HCT116 (cell line): ENCODE results near the gene ZBTB7C. TPM values are rescaled to one million over a fixed set of nuclear protein-coding genes. Genes with fewer than 3 reads are reported as not detected.

Source experiments
- ATAC-seq: fragments of 200-7000 bp; cut with Tn5 transposase; 2 replicates; pipeline ENCODE4 v1.9.1; 2020; ENCODE audit warnings: mild to moderate bottlenecking, moderate library complexity
- BruUV-seq: library from RNA; stranded (reverse); fragments of 400-500 nt; replicated peaks from 2 replicates; lab custom pipeline; 2021; lab: Mats Ljungman, UMichigan
- CTCF ChIA-PET: fragments of 300-600 bp; sonication (Branson Sonifier 250); formaldehyde crosslinking; loops from one replicate; lab custom pipeline; 2021; ENCODE audit warnings: antibody characterized with exemption; lab: Charles Lee
- POLR2A ChIA-PET: fragments of 300-600, 350-600 bp; sonication (Branson Sonifier 250); formaldehyde crosslinking; loops from one replicate; lab custom pipeline; 2021; ENCODE audit warnings: antibody characterized with exemption; lab: Charles Lee
- RAD21 ChIA-PET, 2 experiments: fragments of 300-600 bp; sonication (Branson Sonifier 250); formaldehyde crosslinking; loops; one replicate each; lab custom pipeline; 2023; ENCODE audit warnings: low total read pairs in 2 of 2; ENCODE audit not compliant: uncharacterized antibody in 2 of 2, unreplicated experiment in 2 of 2, low non-redundant PET in 1 of 2; lab: Charles Lee
- DNase-seq: peaks from one replicate; pipeline ENCODE4 v3.0.0-alpha.2; 2010; ENCODE audit warnings: low read depth, low spot score
- H2AFZ ChIP-seq: fragments of 200-600 bp; shearing (Covaris generic), sonication (generic); 2 replicates; pipeline ENCODE4 v1.6.1; 2017; ENCODE audit warnings: low read depth, mixed run types, mixed read lengths, antibody characterized with exemption, low read length; ENCODE audit not compliant: poor library complexity, severe bottlenecking
- H3K27ac ChIP-seq: 2 replicates; pipeline ENCODE4 v1.5.1; 2012; ENCODE audit warnings: low read depth, low read length
- H3K27me3 ChIP-seq: fragments of 200-600 bp; sonication (generic); 2 replicates; pipeline ENCODE4 v1.6.1; 2016; ENCODE audit warnings: mixed run types, low read length, mixed read lengths; ENCODE audit not compliant: insufficient read depth
- H3K36me3 ChIP-seq, 2 experiments: fragments of 200-500 bp in 1 of 2; fragments of 200-600 bp in 1 of 2; sonication (Bioruptor generic) in 1 of 2; sonication (generic) in 1 of 2; 2 replicates each; pipeline versions ENCODE4 v1.5.1 to v1.6.1; 2014 to 2016; ENCODE audit warnings: low read length in 2 of 2, inconsistent platforms in 1 of 2, mixed read lengths in 1 of 2, mixed run types in 1 of 2; ENCODE audit not compliant: insufficient read depth in 2 of 2, control insufficient read depth in 1 of 2
- H3K4me1 ChIP-seq, 2 experiments: fragments of 200-600 bp in 1 of 2; sonication (generic) in 1 of 2; 2 replicates each; pipeline versions ENCODE4 v1.5.1 to v1.6.1; 2012 to 2017; ENCODE audit warnings: low read length in 2 of 2, inconsistent platforms in 1 of 2, mild to moderate bottlenecking in 1 of 2, mixed read lengths in 1 of 2, mixed run types in 1 of 2, moderate library complexity in 1 of 2; ENCODE audit not compliant: insufficient read depth in 2 of 2, control insufficient read depth in 1 of 2
- H3K4me2 ChIP-seq: fragments of 200-600 bp; sonication (generic); 2 replicates; pipeline ENCODE4 v1.6.1; 2017; ENCODE audit warnings: mixed run types, low read length, mixed read lengths
- H3K4me3 ChIP-seq, 2 experiments: fragments of 200-600 bp in 1 of 2; sonication (generic) in 1 of 2; replicated peaks in 1 of 2; 2 replicates each; pipeline ENCODE4 v1.5.1; 2011 to 2016; ENCODE audit warnings: low read length in 2 of 2, control low read depth in 1 of 2, low read depth in 1 of 2, mild to moderate bottlenecking in 1 of 2, mixed read lengths in 1 of 2, mixed run types in 1 of 2
- H3K79me2 ChIP-seq: fragments of 200-600 bp; sonication (generic); 2 replicates; pipeline ENCODE4 v1.6.1; 2017; ENCODE audit warnings: mild to moderate bottlenecking, mixed run types, low read length, moderate library complexity, mixed read lengths; ENCODE audit not compliant: insufficient read depth
- H3K9ac ChIP-seq: fragments of 200-600 bp; sonication (generic); 2 replicates; pipeline ENCODE4 v1.6.1; 2016; ENCODE audit warnings: low read length, mixed read lengths
- H3K9me2 ChIP-seq: fragments of 200-600 bp; sonication (generic), shearing (Covaris generic); 2 replicates; pipeline ENCODE4 v1.6.1; 2017; ENCODE audit warnings: mixed run types, mild to moderate bottlenecking, moderate library complexity; ENCODE audit not compliant: insufficient read depth
- H3K9me3 ChIP-seq, 2 experiments: fragments of 200-500 bp in 1 of 2; fragments of 200-600 bp in 1 of 2; sonication (Bioruptor generic) in 1 of 2; sonication (generic) in 1 of 2; 2 replicates each; pipeline ENCODE4 v1.6.1; 2014 to 2017; ENCODE audit warnings: low read length in 2 of 2, mixed read lengths in 2 of 2, inconsistent platforms in 1 of 2, low read depth in 1 of 2, mild to moderate bottlenecking in 1 of 2, mixed run types in 1 of 2, moderate library complexity in 1 of 2; ENCODE audit not compliant: control insufficient read depth in 1 of 2, insufficient read depth in 1 of 2
- H4K20me1 ChIP-seq: fragments of 200-600 bp; sonication (generic), shearing (Covaris generic); 2 replicates; pipeline ENCODE4 v1.6.1; 2017; ENCODE audit warnings: mixed run types, mild to moderate bottlenecking, moderate library complexity; ENCODE audit not compliant: insufficient read depth
- CEBPB ChIP-seq: IDR thresholded peaks from 2 replicates; pipeline ENCODE4 v1.6.1; 2012; ENCODE audit warnings: low read depth
- CTCF ChIP-seq, 3 experiments: fragments of 200-600 bp in 1 of 3; sonication (generic) in 1 of 3; IDR thresholded peaks in 2 of 3; conservative IDR thresholded peaks in 1 of 3; 2 replicates each; pipeline ENCODE4 v1.5.1; 2012 to 2017; ENCODE audit warnings: low read depth in 2 of 3, low read length in 2 of 3, antibody characterized with exemption in 1 of 3, borderline replicate concordance in 1 of 3, control low read depth in 1 of 3, mild to moderate bottlenecking in 1 of 3, mixed read lengths in 1 of 3, mixed run types in 1 of 3, moderate library complexity in 1 of 3; ENCODE audit not compliant: insufficient read depth in 1 of 3
- EGR1 ChIP-seq: IDR thresholded peaks from 2 replicates; pipeline ENCODE4 v1.6.1; 2012; ENCODE audit warnings: low read depth
- EZH2 ChIP-seq: fragments of 200-600 bp; sonication (generic); IDR thresholded peaks from 2 replicates; pipeline ENCODE4 v1.6.1; 2017; ENCODE audit warnings: antibody characterized with exemption, mixed run types
- EZH2phosphoT487 ChIP-seq: fragments of 200-600 bp; IDR thresholded peaks from 2 replicates; pipeline ENCODE4 v1.6.1; 2018; ENCODE audit warnings: antibody characterized with exemption, borderline replicate concordance
- JUND ChIP-seq: IDR thresholded peaks from 2 replicates; pipeline ENCODE4 v1.6.1; 2012
- POLR2A ChIP-seq: IDR thresholded peaks from 2 replicates; pipeline ENCODE4 v1.7.0; 2011; ENCODE audit warnings: borderline replicate concordance; ENCODE audit not compliant: insufficient read depth, insufficient read length; ENCODE audit errors: extremely low read depth
- POLR2AphosphoS5 ChIP-seq: IDR thresholded peaks from 2 replicates; pipeline ENCODE4 v1.6.1; 2011; ENCODE audit warnings: mild to moderate bottlenecking, low read depth, low read length, moderate library complexity
- RAD21 ChIP-seq: IDR thresholded peaks from 2 replicates; pipeline ENCODE4 v1.6.1; 2012; ENCODE audit warnings: low read depth, mild to moderate bottlenecking
- SIN3A ChIP-seq: IDR thresholded peaks from 2 replicates; pipeline ENCODE4 v1.6.1; 2012; ENCODE audit warnings: low read depth
- SP1 ChIP-seq: IDR thresholded peaks from 2 replicates; pipeline ENCODE4 v1.6.1; 2012; ENCODE audit warnings: low read depth
- SRF ChIP-seq: IDR thresholded peaks from 2 replicates; pipeline ENCODE4 v1.6.1; 2012; ENCODE audit warnings: low read depth
- TCF7L2 ChIP-seq: IDR thresholded peaks from 2 replicates; pipeline ENCODE4 v1.7.0; 2011; ENCODE audit warnings: borderline replicate concordance, inconsistent platforms; ENCODE audit not compliant: insufficient read depth, insufficient read length; ENCODE audit errors: extremely low read depth
- YY1 ChIP-seq: IDR thresholded peaks from 2 replicates; pipeline ENCODE4 v1.6.1; 2011; ENCODE audit warnings: low read length, low read depth, moderate library complexity, mild to moderate bottlenecking; ENCODE audit not compliant: insufficient replicate concordance; ENCODE audit errors: extremely low read depth
- ZBTB33 ChIP-seq: IDR thresholded peaks from 2 replicates; pipeline ENCODE4 v1.6.1; 2011; ENCODE audit warnings: mild to moderate bottlenecking, low read length, moderate library complexity; ENCODE audit not compliant: insufficient replicate concordance; ENCODE audit errors: extremely low read depth
- ZFX ChIP-seq: fragments of 450-650 bp; IDR thresholded peaks from 2 replicates; pipeline ENCODE4 v1.6.1; 2017
- ZNF274 ChIP-seq: fragments of 200-500 bp; sonication (Bioruptor generic); IDR thresholded peaks from 2 replicates; pipeline ENCODE4 v1.6.1; 2014; ENCODE audit warnings: mild to moderate bottlenecking, low read depth, low read length, inconsistent platforms
- intact Hi-C: fragments of 100-400 bp; cut with micrococcal nuclease; formaldehyde crosslinking; loops from 2 replicates; pipeline ENCODE4 v1.10.0; 2022
- total RNA-seq: library from RNA; stranded (reverse); gene quantifications from one replicate; pipeline ENCODE4 v1.2.1, GENCODE V29; 2021; ENCODE audit not compliant: unreplicated experiment
- TF ChIP-seq, protein P1 (sequence below): IDR thresholded peaks from 2 replicates; pipeline ENCODE4 v1.6.1; 2012

ZBTB7C gene
- total RNA-seq, 1 experiment from 2014 or later: 0.37 TPM

GRCh38 chr18:48310999-48311398, 98.2 kb downstream of the ZBTB7C start:
- ChIA-PET CTCF (no interaction called here), POLR2A (no interaction called here), RAD21 (no interaction called here)
- ATAC-seq: no peak
- Histone ChIP-seq H2AFZ (no peak overlapping the region), H3K9ac (no peak overlapping the region), H3K79me2 (no peaks in the 10 kb centered on the region), H4K20me1 (no peaks in the 10 kb centered on the region), H3K27me3 (no peaks in the 10 kb centered on the region), H3K9me3 (no peaks in the 10 kb centered on the region), H3K27ac (no peak overlapping the region), H3K4me2 (no peak overlapping the region), H3K36me3 (no peaks in the 10 kb centered on the region), H3K4me1 (peaks cover 9% of the 10 kb centered on the region in 2 experiments), H3K9me2 (no peaks in the 10 kb centered on the region), H3K4me3 (no peak overlapping the region)
- BruUV-seq: no TSS peak
- no peak for DNase-seq
- TF ChIP-seq, protein P1, sequence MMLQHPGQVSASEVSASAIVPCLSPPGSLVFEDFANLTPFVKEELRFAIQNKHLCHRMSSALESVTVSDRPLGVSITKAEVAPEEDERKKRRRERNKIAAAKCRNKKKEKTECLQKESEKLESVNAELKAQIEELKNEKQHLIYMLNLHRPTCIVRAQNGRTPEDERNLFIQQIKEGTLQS: no peak
- no peak for TF ChIP-seq EZH2phosphoT487
- no peak for TF ChIP-seq SRF
- TF ChIP-seq POLR2A: no peak
- intact Hi-C loops: no loop called here

DNA sequence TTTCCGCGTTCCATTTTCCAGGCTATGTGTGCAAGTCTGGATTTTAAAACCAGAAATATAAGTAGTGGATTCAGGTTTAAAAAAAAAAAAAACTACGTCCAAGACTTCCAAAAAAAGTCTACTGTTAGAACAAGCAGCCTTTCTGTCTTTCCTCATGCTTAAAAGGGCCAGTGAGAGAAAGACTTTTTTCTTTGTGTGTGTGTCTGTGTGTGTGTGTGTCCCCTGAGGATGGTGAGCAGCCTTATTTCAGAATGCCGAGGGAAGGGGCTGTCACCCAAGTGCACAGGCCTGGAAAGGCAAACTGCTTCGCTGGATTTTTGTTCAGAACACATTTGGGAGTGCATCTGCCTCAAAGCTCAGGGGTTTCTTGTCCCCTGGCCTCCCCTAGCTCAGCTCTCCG, 98.8 kb downstream of the ZBTB7C start:
- RAD21 ChIA-PET: interaction anchor here in 1 of 2 experiments (0.6 kb wide), 1 partner anchor 16 kb away, joined by 3 read pairs; no protein-coding TSS in a partner anchor
- H3K9ac ChIP-seq: no peak overlapping the region
- POLR2A ChIA-PET: no interaction called here

More for the DNA sequence above, 98.8 kb downstream of the ZBTB7C start:
- no peaks in the 10 kb centered on the region for H3K9me2 ChIP-seq
- no peaks in the 10 kb centered on the region for H3K79me2 ChIP-seq
- no peaks in the 10 kb centered on the region for H3K27me3 ChIP-seq
- no peaks in the 10 kb centered on the region for H3K9me3 ChIP-seq
- CTCF ChIA-PET: no interaction called here
- H4K20me1 ChIP-seq: no peaks in the 10 kb centered on the region
- TF ChIP-seq EZH2 (no peak), TCF7L2 (no peak), POLR2A (no peak), SP1 (no peak), YY1 (no peak), RAD21 (no peak), ZFX (no peak), JUND (no peak), CTCF (IDR thresholded peaks at IDR 0.05 in 2 of 3, conservative IDR thresholded peaks at IDR 0.05 in 1 of 3; ENCODE audit: borderline replicate concordance in 1 of 3, insufficient read depth in 1 of 3, low read depth in 2 of 3, low read length in 2 of 3) (no peak), ZBTB33 (no peak), EGR1 (no peak), ZNF274 (no peak), SIN3A (no peak), SRF (no peak), CEBPB (no peak), POLR2AphosphoS5 (no peak)
- ATAC-seq (no peak), DNase-seq (no peak)
- H2AFZ ChIP-seq: no peak overlapping the region
- no TSS peak for BruUV-seq
- intact Hi-C loops: no loop called here
- no peak overlapping the region for H3K27ac ChIP-seq
- H3K4me3 ChIP-seq: no peak overlapping the region
- H3K4me1 ChIP-seq: peaks cover 9% of the 10 kb centered on the region in 2 experiments
- H3K4me2 ChIP-seq: no peak overlapping the region
- H3K36me3 ChIP-seq: no peaks in the 10 kb centered on the region
